Liver (tissue), 9 donors: ENCODE measurements around the gene CALY. TPM values are rescaled to one million over a fixed set of nuclear protein-coding genes. Genes with fewer than 3 reads are reported as not detected.

Experiments
- DNase-seq: peaks from one replicate; pipeline ENCODE4 v3.0.0-alpha.2; 2017; ENCODE audit warnings: low spot score
- H3K27ac ChIP-seq, 2 donors: one replicate each; pipeline ENCODE4 v1.7.0; 2013; ENCODE audit warnings: inconsistent platforms in 2 of 2, low read length in 2 of 2, control low read depth in 1 of 2, low read depth in 1 of 2, mild to moderate bottlenecking in 1 of 2
- H3K27me3 ChIP-seq, 4 donors: one replicate each; pipeline versions ENCODE4 v1.6.1 to v1.7.0; 2013; ENCODE audit warnings: low read length in 3 of 4, inconsistent platforms in 1 of 4, mild to moderate bottlenecking in 1 of 4, moderate library complexity in 1 of 4; ENCODE audit not compliant: control insufficient read depth in 4 of 4, insufficient read depth in 4 of 4
- H3K36me3 ChIP-seq, 4 donors: one replicate each; pipeline versions ENCODE4 v1.6.1 to v1.7.0; 2013; ENCODE audit warnings: low read length in 3 of 4, mild to moderate bottlenecking in 3 of 4, low read depth in 1 of 4, moderate library complexity in 1 of 4; ENCODE audit not compliant: control insufficient read depth in 4 of 4, insufficient read depth in 3 of 4
- H3K4me1 ChIP-seq, 4 donors: one replicate each; pipeline versions ENCODE4 v1.6.1 to v1.7.0; 2013; ENCODE audit warnings: low read length in 3 of 4, mild to moderate bottlenecking in 3 of 4, moderate library complexity in 1 of 4; ENCODE audit not compliant: control insufficient read depth in 4 of 4, insufficient read depth in 4 of 4
- H3K4me3 ChIP-seq, 3 donors: one replicate each; pipeline versions ENCODE4 v1.6.1 to v1.7.0; 2013; ENCODE audit warnings: low read length in 3 of 3, control low read depth in 1 of 3, low read depth in 1 of 3, mild to moderate bottlenecking in 1 of 3
- H3K9ac ChIP-seq, 2 donors: one replicate each; pipeline ENCODE4 v1.7.0; 2013; ENCODE audit warnings: low read length in 2 of 2, mild to moderate bottlenecking in 2 of 2, moderate library complexity in 2 of 2, control low read depth in 1 of 2, low read depth in 1 of 2
- H3K9me3 ChIP-seq, 4 donors: one replicate each; pipeline versions ENCODE4 v1.6.1 to v1.7.0; 2013; ENCODE audit warnings: low read length in 3 of 4; ENCODE audit not compliant: control insufficient read depth in 4 of 4
- EGR1 ChIP-seq, 2 donors: IDR thresholded peaks; 2 replicates each; pipeline ENCODE4 v1.6.1; 2016 to 2018; ENCODE audit warnings: antibody characterized with exemption in 2 of 2, low read depth in 2 of 2
- FOXA1 ChIP-seq: IDR thresholded peaks from 2 replicates; pipeline ENCODE4 v1.6.1; 2016; ENCODE audit warnings: antibody characterized with exemption
- FOXA2 ChIP-seq: IDR thresholded peaks from 2 replicates; pipeline ENCODE4 v1.6.1; 2016; ENCODE audit warnings: antibody characterized with exemption
- GABPA ChIP-seq, 2 donors: IDR thresholded peaks in 1 of 2; conservative IDR thresholded peaks in 1 of 2; 2 replicates each; pipeline ENCODE4 v1.6.1; 2016; ENCODE audit warnings: antibody characterized with exemption in 2 of 2, mild to moderate bottlenecking in 1 of 2, moderate library complexity in 1 of 2
- HNF4A ChIP-seq, 2 donors: conservative IDR thresholded peaks; 2 replicates each; pipeline ENCODE4 v1.6.1; 2016; ENCODE audit warnings: antibody characterized with exemption in 2 of 2, mild to moderate bottlenecking in 2 of 2
- HNF4G ChIP-seq: IDR thresholded peaks from 2 replicates; pipeline ENCODE4 v1.6.1; 2016; ENCODE audit warnings: antibody characterized with exemption
- JUND ChIP-seq, 2 donors: IDR thresholded peaks; 2 replicates each; pipeline ENCODE4 v1.6.1; 2016; ENCODE audit warnings: antibody characterized with exemption in 2 of 2
- NR2F2 ChIP-seq: IDR thresholded peaks from 2 replicates; pipeline ENCODE4 v1.6.1; 2016; ENCODE audit warnings: antibody characterized with exemption
- RAD21 ChIP-seq, 2 donors: IDR thresholded peaks; 2 replicates each; pipeline ENCODE4 v1.6.1; 2016; ENCODE audit warnings: antibody characterized with exemption in 2 of 2, mild to moderate bottlenecking in 2 of 2
- RXRA ChIP-seq, 2 donors: IDR thresholded peaks; 2 replicates each; pipeline ENCODE4 v1.6.1; 2017 to 2018; ENCODE audit warnings: antibody characterized with exemption in 2 of 2, mild to moderate bottlenecking in 1 of 2
- SP1 ChIP-seq: IDR thresholded peaks from 2 replicates; pipeline ENCODE4 v1.6.1; 2018; ENCODE audit warnings: antibody characterized with exemption, mild to moderate bottlenecking
- TAF1 ChIP-seq: conservative IDR thresholded peaks from 2 replicates; pipeline ENCODE4 v1.6.1; 2016; ENCODE audit warnings: antibody characterized with exemption, mild to moderate bottlenecking
- YY1 ChIP-seq: IDR thresholded peaks from 2 replicates; pipeline ENCODE4 v1.6.1; 2016; ENCODE audit warnings: antibody characterized with exemption, mild to moderate bottlenecking
- WGBS: extraction: QIAGEN DNeasy Blood & Tissue Kit; methylation state at CpG from one replicate; pipeline ENCODE4 v1.1.7; 2013; 5-methylcytosine and 5-hydroxymethylcytosine counted together
- polyA plus RNA-seq, 2 donors: library from polyadenylated mRNA; stranded (reverse) in 1 of 2; unstranded in 1 of 2; fragments of 200-250 nt in 1 of 2; fragments of >200 nt in 1 of 2; fragmentation: Nextera tagmentation in 1 of 2; extraction: Ambion mirVana in 1 of 2; gene quantifications; one replicate each; pipeline versions ENCODE4 v1.2.1 to v1.2.3, GENCODE V29; 2013 to 2015
- total RNA-seq, 2 donors: library from RNA; depleted of rRNA; stranded (reverse); fragments of >200 nt; gene quantifications; one replicate each; pipeline ENCODE4 v1.2.3, GENCODE V29; 2014
- TF ChIP-seq, protein P1 (sequence below): IDR thresholded peaks from 2 replicates; pipeline ENCODE4 v1.6.1; 2016; ENCODE audit warnings: antibody characterized with exemption
- TF ChIP-seq, protein P2 (sequence below): fragments of 150-350 bp; IDR thresholded peaks from 2 replicates; pipeline ENCODE4 v1.5.1; 2017; ENCODE audit warnings: improper control_type of control experiment, low read depth, low read length; ENCODE audit not compliant: missing input control
- TF ChIP-seq, protein P3 (sequence below): IDR thresholded peaks from 2 replicates; pipeline ENCODE4 v1.6.1; 2016; ENCODE audit warnings: antibody characterized with exemption
- TF ChIP-seq, protein P4 (sequence below): IDR thresholded peaks from 2 replicates; pipeline ENCODE4 v1.6.1; 2016; ENCODE audit warnings: antibody characterized with exemption
- donor health status: healthy.
- donor health status: healthy.
- donor health status: healthy.
- donor health status: healthy.
- donor health status: healthy.

Gene CALY
- total and polyA plus RNA-seq, 4 donors = 0.07 TPM; not detected in 3

DNA sequence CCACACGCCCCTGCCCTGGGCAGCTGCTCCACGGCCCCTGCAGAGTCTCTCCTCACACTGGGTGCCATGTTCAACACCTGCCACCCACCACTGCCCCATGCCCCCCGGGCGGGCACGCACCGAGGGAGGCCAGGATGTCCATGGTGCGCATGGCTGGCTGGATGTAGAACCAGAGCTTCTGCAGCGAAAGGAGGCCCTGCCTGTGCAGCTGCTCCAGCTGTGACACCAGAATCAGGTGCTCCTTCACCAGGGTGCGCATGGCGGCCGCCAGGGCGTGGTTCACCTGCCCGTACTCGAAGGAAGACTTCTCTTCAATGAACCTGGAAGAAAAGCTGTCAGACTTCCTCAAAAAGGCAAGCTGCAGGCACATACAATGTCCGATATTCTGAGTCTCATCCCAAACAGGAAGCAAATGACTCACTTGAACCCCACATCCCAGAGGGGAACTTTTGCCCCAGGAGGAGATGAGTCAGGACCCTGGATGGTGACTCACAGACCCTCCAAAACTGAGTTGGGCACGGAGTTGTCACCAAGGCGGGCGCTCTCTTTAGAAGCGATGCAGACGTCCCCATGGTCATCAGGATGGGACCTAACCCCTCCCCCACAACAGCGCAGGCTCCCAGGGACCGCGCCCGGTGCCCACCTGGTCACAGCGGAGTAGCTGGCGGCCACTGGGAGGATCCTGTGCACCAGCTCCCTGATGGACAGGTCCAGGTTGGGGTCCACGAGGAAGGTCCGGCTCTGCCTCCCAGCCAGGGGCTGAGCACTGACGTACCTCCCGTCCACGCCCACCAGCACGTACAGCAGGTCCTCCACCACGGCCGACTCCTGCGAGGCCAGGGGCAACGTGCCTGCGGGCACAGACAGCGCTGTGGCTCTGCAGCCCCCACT is 43.5 kb downstream of the CALY start:
- no peak overlapping the region for H3K4me3 ChIP-seq
- no peak for TF ChIP-seq NR2F2
- no peak for TF ChIP-seq EGR1 (IDR thresholded peaks at IDR 0.05; ENCODE audit: low read depth in 2 of 2)
- no peak for TF ChIP-seq RXRA (IDR thresholded peaks at IDR 0.05)
- no peak for TF ChIP-seq JUND (IDR thresholded peaks at IDR 0.05)
- TF ChIP-seq, protein P1, sequence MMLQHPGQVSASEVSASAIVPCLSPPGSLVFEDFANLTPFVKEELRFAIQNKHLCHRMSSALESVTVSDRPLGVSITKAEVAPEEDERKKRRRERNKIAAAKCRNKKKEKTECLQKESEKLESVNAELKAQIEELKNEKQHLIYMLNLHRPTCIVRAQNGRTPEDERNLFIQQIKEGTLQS = no peak
- no peaks in the 10 kb centered on the region for H3K9me3 ChIP-seq
- no peak overlapping the region for H3K27ac ChIP-seq
- no peaks in the 10 kb centered on the region for H3K27me3 ChIP-seq
- WGBS = 94% methylated on average over 38 of the region's 38 CpGs
- H3K36me3 ChIP-seq = peaks cover 29 to 88% (median 46%) of the 10 kb centered on the region in 4 donors
- H3K9ac ChIP-seq = no peak overlapping the region
- DNase-seq = no peak
- no peaks in the 10 kb centered on the region for H3K4me1 ChIP-seq

DNA sequence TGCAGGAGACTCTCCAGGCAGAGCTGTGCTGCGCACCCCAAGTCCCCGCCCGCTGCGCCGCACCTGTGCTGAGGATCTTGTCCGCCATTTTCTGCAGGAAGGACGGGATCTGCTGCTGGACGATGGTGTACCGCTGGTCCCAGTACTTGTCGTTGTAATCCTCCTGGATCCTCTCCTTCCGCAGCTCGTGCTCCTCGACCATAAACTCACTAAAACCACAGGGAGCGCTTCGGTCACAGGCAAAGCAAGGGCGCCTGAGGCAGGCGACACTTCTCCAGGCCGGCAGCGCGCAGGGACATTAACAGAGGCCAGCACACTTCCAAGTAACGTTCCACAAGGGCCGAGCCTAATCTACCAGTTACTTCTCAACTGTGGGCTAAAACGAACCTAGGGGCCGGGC is 46.9 kb downstream of the CALY start:
- Histone ChIP-seq H3K36me3 (peaks cover 22 to 85% (median 48%) of the 10 kb centered on the region in 4 donors), H3K4me3 (no peak overlapping the region), H3K27me3 (no peaks in the 10 kb centered on the region), H3K9ac (no peak overlapping the region), H3K9me3 (no peaks in the 10 kb centered on the region), H3K27ac (no peak overlapping the region), H3K4me1 (no peaks in the 10 kb centered on the region)
- DNase-seq = no peak
- TF ChIP-seq, protein P2, sequence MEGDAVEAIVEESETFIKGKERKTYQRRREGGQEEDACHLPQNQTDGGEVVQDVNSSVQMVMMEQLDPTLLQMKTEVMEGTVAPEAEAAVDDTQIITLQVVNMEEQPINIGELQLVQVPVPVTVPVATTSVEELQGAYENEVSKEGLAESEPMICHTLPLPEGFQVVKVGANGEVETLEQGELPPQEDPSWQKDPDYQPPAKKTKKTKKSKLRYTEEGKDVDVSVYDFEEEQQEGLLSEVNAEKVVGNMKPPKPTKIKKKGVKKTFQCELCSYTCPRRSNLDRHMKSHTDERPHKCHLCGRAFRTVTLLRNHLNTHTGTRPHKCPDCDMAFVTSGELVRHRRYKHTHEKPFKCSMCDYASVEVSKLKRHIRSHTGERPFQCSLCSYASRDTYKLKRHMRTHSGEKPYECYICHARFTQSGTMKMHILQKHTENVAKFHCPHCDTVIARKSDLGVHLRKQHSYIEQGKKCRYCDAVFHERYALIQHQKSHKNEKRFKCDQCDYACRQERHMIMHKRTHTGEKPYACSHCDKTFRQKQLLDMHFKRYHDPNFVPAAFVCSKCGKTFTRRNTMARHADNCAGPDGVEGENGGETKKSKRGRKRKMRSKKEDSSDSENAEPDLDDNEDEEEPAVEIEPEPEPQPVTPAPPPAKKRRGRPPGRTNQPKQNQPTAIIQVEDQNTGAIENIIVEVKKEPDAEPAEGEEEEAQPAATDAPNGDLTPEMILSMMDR = no peak
- no peak for TF ChIP-seq HNF4A (conservative IDR thresholded peaks at IDR 0.05)
- no peak for TF ChIP-seq HNF4G
- no peak for TF ChIP-seq FOXA2
- WGBS = 96% methylated on average over 24 of the region's 24 CpGs

DNA sequence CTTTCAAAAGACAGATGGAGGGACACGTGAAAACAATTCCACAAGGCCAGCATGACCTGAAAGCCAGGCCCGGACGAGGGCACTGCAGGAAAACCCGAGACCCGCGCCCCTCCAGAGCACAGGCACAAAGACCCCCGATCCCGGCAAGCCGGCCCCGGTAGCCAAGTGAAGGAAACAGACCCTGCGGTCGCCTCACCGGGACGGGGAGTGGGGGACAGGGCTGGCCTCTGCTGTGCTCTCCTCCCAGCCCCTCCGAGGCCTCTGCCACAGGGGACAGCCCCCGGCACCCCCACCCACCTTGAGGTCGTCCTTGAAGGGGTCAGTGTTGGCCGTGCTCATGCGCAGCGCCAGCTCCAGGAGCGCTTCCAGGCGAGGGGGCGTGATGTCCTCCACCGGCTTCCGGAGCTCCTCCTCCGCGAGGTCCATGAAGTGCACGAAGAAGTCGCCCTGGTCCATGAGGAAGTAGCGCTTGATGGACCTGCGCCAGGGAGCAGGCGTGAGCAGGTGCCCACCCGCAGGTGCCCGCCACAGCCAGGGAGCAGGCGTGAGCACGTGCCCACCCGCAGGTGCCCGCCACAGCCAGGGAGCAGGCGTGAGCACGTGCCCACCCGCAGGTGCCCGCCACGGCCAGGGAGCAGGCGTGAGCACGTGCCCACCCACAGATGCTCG is 48.7 kb downstream of the CALY start:
- H3K9ac ChIP-seq = no peak overlapping the region
- H3K27me3 ChIP-seq = no peaks in the 10 kb centered on the region
- no peaks in the 10 kb centered on the region for H3K4me1 ChIP-seq
- no peak for DNase-seq
- 95% methylated on average over 46 of the region's 46 CpGs for WGBS
- no peaks in the 10 kb centered on the region for H3K9me3 ChIP-seq
- TF ChIP-seq RXRA (IDR thresholded peaks at IDR 0.05) (no peak), EGR1 (IDR thresholded peaks at IDR 0.05; ENCODE audit: low read depth in 2 of 2) (no peak), HNF4A (conservative IDR thresholded peaks at IDR 0.05) (no peak), TAF1 (no peak), YY1 (no peak), JUND (IDR thresholded peaks at IDR 0.05) (no peak), FOXA2 (no peak), SP1 (no peak), NR2F2 (no peak), FOXA1 (no peak), HNF4G (no peak), GABPA (IDR thresholded peaks at IDR 0.05 in 1 of 2, conservative IDR thresholded peaks at IDR 0.05 in 1 of 2) (no peak), RAD21 (IDR thresholded peaks at IDR 0.05) (no peak)
- TF ChIP-seq, protein P3, sequence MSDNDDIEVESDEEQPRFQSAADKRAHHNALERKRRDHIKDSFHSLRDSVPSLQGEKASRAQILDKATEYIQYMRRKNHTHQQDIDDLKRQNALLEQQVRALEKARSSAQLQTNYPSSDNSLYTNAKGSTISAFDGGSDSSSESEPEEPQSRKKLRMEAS = no peak
- TF ChIP-seq, protein P1 = no peak
- TF ChIP-seq, protein P4, sequence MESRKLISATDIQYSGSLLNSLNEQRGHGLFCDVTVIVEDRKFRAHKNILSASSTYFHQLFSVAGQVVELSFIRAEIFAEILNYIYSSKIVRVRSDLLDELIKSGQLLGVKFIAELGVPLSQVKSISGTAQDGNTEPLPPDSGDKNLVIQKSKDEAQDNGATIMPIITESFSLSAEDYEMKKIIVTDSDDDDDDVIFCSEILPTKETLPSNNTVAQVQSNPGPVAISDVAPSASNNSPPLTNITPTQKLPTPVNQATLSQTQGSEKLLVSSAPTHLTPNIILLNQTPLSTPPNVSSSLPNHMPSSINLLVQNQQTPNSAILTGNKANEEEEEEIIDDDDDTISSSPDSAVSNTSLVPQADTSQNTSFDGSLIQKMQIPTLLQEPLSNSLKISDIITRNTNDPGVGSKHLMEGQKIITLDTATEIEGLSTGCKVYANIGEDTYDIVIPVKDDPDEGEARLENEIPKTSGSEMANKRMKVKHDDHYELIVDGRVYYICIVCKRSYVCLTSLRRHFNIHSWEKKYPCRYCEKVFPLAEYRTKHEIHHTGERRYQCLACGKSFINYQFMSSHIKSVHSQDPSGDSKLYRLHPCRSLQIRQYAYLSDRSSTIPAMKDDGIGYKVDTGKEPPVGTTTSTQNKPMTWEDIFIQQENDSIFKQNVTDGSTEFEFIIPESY = no peak
- TF ChIP-seq, protein P2 = no peak
- H3K4me3 ChIP-seq = no peak overlapping the region
- no peak overlapping the region for H3K27ac ChIP-seq
- peaks cover 29 to 85% (median 54%) of the 10 kb centered on the region in 4 donors for H3K36me3 ChIP-seq
